Measurements from ENCODE around the gene TTC28.

DNA sequence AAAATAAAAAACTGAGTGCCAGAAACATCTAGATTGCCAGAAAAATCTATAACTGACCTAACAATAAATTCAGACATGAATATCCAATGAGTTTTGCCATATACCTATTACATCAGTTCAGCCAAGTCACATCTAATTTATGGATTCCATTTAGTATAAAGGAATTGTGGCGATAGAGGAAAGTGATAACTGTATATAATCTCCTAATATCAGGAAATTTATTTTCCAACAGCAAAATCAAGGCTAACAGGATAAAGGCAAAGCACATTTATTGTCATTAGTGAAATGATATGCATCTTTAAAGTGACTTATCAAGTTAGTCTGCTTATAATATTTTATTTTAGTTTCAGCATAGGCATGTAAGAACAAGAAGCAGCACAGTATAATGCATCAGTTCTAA lies 462.4 kb downstream of the TTC28 start:
- TF ChIP-seq, protein P1, sequence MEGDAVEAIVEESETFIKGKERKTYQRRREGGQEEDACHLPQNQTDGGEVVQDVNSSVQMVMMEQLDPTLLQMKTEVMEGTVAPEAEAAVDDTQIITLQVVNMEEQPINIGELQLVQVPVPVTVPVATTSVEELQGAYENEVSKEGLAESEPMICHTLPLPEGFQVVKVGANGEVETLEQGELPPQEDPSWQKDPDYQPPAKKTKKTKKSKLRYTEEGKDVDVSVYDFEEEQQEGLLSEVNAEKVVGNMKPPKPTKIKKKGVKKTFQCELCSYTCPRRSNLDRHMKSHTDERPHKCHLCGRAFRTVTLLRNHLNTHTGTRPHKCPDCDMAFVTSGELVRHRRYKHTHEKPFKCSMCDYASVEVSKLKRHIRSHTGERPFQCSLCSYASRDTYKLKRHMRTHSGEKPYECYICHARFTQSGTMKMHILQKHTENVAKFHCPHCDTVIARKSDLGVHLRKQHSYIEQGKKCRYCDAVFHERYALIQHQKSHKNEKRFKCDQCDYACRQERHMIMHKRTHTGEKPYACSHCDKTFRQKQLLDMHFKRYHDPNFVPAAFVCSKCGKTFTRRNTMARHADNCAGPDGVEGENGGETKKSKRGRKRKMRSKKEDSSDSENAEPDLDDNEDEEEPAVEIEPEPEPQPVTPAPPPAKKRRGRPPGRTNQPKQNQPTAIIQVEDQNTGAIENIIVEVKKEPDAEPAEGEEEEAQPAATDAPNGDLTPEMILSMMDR (tag by site-specific recombination; IDR thresholded peaks at IDR 0.05), result no peak
- no peak for TF ChIP-seq ZNF677 (tag by site-specific recombination; IDR thresholded peaks at IDR 0.05)
- TF ChIP-seq ZNF785 (tag by site-specific recombination; IDR thresholded peaks at IDR 0.05), result no peak
- TF ChIP-seq ZNF670 (tag by site-specific recombination; IDR thresholded peaks at IDR 0.05; ENCODE audit: low read depth), result no peak
- TF ChIP-seq MYNN (tag by site-specific recombination; IDR thresholded peaks at IDR 0.05; ENCODE audit: borderline replicate concordance), result no peak
- TF ChIP-seq ZBTB8A (tag by site-specific recombination; IDR thresholded peaks at IDR 0.05), result no peak
- TF ChIP-seq, protein P2, sequence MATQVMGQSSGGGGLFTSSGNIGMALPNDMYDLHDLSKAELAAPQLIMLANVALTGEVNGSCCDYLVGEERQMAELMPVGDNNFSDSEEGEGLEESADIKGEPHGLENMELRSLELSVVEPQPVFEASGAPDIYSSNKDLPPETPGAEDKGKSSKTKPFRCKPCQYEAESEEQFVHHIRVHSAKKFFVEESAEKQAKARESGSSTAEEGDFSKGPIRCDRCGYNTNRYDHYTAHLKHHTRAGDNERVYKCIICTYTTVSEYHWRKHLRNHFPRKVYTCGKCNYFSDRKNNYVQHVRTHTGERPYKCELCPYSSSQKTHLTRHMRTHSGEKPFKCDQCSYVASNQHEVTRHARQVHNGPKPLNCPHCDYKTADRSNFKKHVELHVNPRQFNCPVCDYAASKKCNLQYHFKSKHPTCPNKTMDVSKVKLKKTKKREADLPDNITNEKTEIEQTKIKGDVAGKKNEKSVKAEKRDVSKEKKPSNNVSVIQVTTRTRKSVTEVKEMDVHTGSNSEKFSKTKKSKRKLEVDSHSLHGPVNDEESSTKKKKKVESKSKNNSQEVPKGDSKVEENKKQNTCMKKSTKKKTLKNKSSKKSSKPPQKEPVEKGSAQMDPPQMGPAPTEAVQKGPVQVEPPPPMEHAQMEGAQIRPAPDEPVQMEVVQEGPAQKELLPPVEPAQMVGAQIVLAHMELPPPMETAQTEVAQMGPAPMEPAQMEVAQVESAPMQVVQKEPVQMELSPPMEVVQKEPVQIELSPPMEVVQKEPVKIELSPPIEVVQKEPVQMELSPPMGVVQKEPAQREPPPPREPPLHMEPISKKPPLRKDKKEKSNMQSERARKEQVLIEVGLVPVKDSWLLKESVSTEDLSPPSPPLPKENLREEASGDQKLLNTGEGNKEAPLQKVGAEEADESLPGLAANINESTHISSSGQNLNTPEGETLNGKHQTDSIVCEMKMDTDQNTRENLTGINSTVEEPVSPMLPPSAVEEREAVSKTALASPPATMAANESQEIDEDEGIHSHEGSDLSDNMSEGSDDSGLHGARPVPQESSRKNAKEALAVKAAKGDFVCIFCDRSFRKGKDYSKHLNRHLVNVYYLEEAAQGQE (tag by site-specific recombination; IDR thresholded peaks at IDR 0.05), result no peak
- TF ChIP-seq BCL11A (tag by site-specific recombination; IDR thresholded peaks at IDR 0.05; ENCODE audit: low read depth), result no peak
- no peak for TF ChIP-seq ZFP3 (tag by site-specific recombination; IDR thresholded peaks at IDR 0.05; ENCODE audit: low read depth)

Data from HEK293 (cell line).